Measurements from ENCODE around the gene VPS45. TPM values are rescaled to one million over a fixed set of nuclear protein-coding genes. Genes with fewer than 3 reads are reported as not detected.
A peak's percentile ranks its signal among the peaks of the same experiment; 100 is the strongest.

The VPS45 gene
- total and polyA plus RNA-seq, 2 of the 8 experiments (the other 6 are each of a cell fraction or from before 2014, with no cell fraction given), result 19.1 to 27.6 TPM

DNA sequence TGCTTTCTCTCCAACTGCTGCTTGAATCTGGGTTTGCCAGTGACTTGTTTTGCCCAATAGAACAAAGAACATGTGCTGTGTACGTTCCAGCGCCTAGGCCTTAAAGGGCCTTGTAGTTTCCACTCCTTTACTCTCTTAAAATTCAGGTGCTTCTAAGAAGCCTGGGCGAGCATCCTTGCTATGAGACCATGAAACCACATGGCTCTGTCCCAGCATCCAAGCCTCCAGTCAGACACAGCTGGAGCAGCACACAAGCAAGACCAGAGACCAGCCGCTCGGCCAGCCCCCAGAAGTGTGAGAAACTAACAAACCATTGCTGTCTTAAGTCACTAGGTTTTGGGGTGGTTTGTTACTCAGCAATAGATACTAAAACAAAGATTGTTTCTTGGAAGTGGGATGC is 97.2 kb downstream of the VPS45 start:
- Histone ChIP-seq H2BK15ac (ENCODE audit: low read length) (no peak overlapping the region; the same call in 1 of the 2 replicates), H3K36me3 (ENCODE audit: control insufficient read depth in 2 of 4, insufficient read depth in 4 of 4, low read length in 3 of 4) (peaks cover under 1 to 2% (median 2%) of the 10 kb centered on the region in 4 experiments; a peak in 3 of 8 replicates), H3K23ac (ENCODE audit: insufficient read length) (no peak overlapping the region), H3K23me2 (ENCODE audit: low read depth, low read length) (peaks cover 11% of the 10 kb centered on the region; the same call in 1 of the 2 replicates), H3K14ac (ENCODE audit: insufficient read length) (no peak overlapping the region), H3K56ac (replicated peaks; ENCODE audit: insufficient read length, low read depth, low read length) (no peak overlapping the region), H3K4me1 (replicated peaks in 1 of 4; ENCODE audit: control insufficient read depth in 3 of 4, insufficient read depth in 4 of 4, low read length in 3 of 4) (peaks cover 12 to 30% (median 20%) of the 10 kb centered on the region in 4 experiments), H3K9ac (replicated peaks in 1 of 4; ENCODE audit: extremely low read depth in 1 of 4, low read depth in 3 of 4, low read length in 3 of 4) (no peak overlapping the region), H2BK5ac (ENCODE audit: low read depth, low read length) (no peak overlapping the region), H2BK20ac (ENCODE audit: low read length) (0 out of 2 replicates have a peak overlapping the region, but pooled peaks have one; percentile 82), H3K4me3 (ENCODE audit: extremely low read depth in 1 of 4, insufficient read depth in 2 of 4, low read depth in 3 of 4, low read length in 4 of 4) (no peak overlapping the region), H3K79me2 (ENCODE audit: control insufficient read depth in 1 of 2, insufficient read depth in 2 of 2, low read length in 2 of 2) (no peaks in the 10 kb centered on the region), H4K91ac (replicated peaks; ENCODE audit: insufficient read length, low read length) (no peak overlapping the region), H3K27ac (ENCODE audit: low read depth, low read length) (no peak overlapping the region), H4K5ac (ENCODE audit: insufficient read length, low read depth, low read length) (no peak overlapping the region), H2BK12ac (ENCODE audit: low read depth, low read length) (peak overlapping the region; percentile 40; the same call in 1 of the 2 replicates), H3K18ac (ENCODE audit: extremely low read depth, low read length) (no peak overlapping the region), H3K79me1 (ENCODE audit: low read depth, low read length) (no peaks in the 10 kb centered on the region), H2AK5ac (ENCODE audit: low read depth, low read length) (no peak overlapping the region), H2AFZ (ENCODE audit: low read length) (no peak overlapping the region), H3K27me3 (replicated peaks in 1 of 4; ENCODE audit: control insufficient read depth in 3 of 4, extremely low read depth in 1 of 4, insufficient read depth in 3 of 4, low read length in 3 of 4) (no peaks in the 10 kb centered on the region), H3K4ac (replicated peaks; ENCODE audit: insufficient read length, low read depth, low read length) (no peak overlapping the region), H3K9me3 (ENCODE audit: insufficient read depth in 2 of 2, low read depth in 1 of 2, low read length in 1 of 2) (no peaks in the 10 kb centered on the region), H4K8ac (ENCODE audit: extremely low read depth, insufficient read depth, low read length) (no peak overlapping the region), H2BK120ac (replicated peaks; ENCODE audit: low read depth, low read length) (no peak overlapping the region), H4K20me1 (replicated peaks in 1 of 2; ENCODE audit: control insufficient read depth in 1 of 2, insufficient read depth in 2 of 2, low read length in 2 of 2) (no peaks in the 10 kb centered on the region), H3K4me2 (ENCODE audit: insufficient read depth in 1 of 2, low read depth in 2 of 2, low read length in 2 of 2) (no peak overlapping the region)
- 92% methylated on average over 5 of the region's 5 CpGs; no CpG with 5 or more reads in 1 of the 2 experiments for WGBS, 2 experiments (ENCODE audit: extremely low coverage in 1 of 2, insufficient coverage in 1 of 2, insufficient read length in 1 of 2, insufficient replicate concordance in 2 of 2, low coverage in 1 of 2, low lambda C conversion rate in 2 of 2, missing lambda C conversion rate in 1 of 2)
- FAIRE-seq (no peak), DNase-seq (ENCODE audit: low read depth in 1 of 2, low spot score in 2 of 2) (no peak)
- ChIA-PET CTCF (ENCODE audit: partially characterized antibody) (interaction anchor here (1.2 to 2.8 kb wide), 9 partner anchors 12 to 101 kb away, joined by 3 to 14 read pairs (median 6); partner anchors contain the start of gene PLEKHO1), POLR2A (ENCODE audit: partially characterized antibody) (interaction anchor here (0.8 to 7.3 kb wide), 7 partner anchors 12 to 278 kb away, joined by 3 to 87 read pairs (median 7); partner anchors contain the start of gene PLEKHO1)
- TF ChIP-seq TEAD4 (IDR thresholded peaks at IDR 0.05; ENCODE audit: low read depth, low read length), result no peak
- TF ChIP-seq RBBP5 (IDR thresholded peaks at IDR 0.05; ENCODE audit: borderline replicate concordance, low read depth, low read length), result no peak
- no peak for TF ChIP-seq CHD1 (IDR thresholded peaks at IDR 0.05; ENCODE audit: low read depth, low read length)
- no peak for TF ChIP-seq BCL11A (IDR thresholded peaks at IDR 0.05; ENCODE audit: low read depth in 2 of 2, low read length in 2 of 2)
- TF ChIP-seq CREB1 (IDR thresholded peaks at IDR 0.05), result no peak
- TF ChIP-seq SIN3A (conservative IDR thresholded peaks at IDR 0.05 in 1 of 2, IDR thresholded peaks at IDR 0.05 in 1 of 2; ENCODE audit: low read depth in 1 of 2, low read length in 2 of 2), result no peak
- TF ChIP-seq EGR1 (IDR thresholded peaks at IDR 0.05; ENCODE audit: borderline replicate concordance, low read depth, low read length), result no peak
- TF ChIP-seq TAF1 (IDR thresholded peaks at IDR 0.05; ENCODE audit: low read depth, low read length), result no peak
- TF ChIP-seq, protein P1, sequence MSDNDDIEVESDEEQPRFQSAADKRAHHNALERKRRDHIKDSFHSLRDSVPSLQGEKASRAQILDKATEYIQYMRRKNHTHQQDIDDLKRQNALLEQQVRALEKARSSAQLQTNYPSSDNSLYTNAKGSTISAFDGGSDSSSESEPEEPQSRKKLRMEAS (IDR thresholded peaks at IDR 0.05), result no peak
- no peak for TF ChIP-seq TCF12 (IDR thresholded peaks at IDR 0.05; ENCODE audit: low read depth, low read length)
- no peak for TF ChIP-seq ZNF274 (IDR thresholded peaks at IDR 0.05; ENCODE audit: borderline replicate concordance, extremely low read depth, low read length)
- TF ChIP-seq EZH2 (IDR thresholded peaks at IDR 0.05; ENCODE audit: low read depth, low read length, severe bottlenecking), result no peak
- TF ChIP-seq SP4 (IDR thresholded peaks at IDR 0.05; ENCODE audit: low read length), result no peak
- TF ChIP-seq NRF1 (IDR thresholded peaks at IDR 0.05; ENCODE audit: low read depth, low read length), result no peak
- no peak for TF ChIP-seq SP1 (IDR thresholded peaks at IDR 0.05; ENCODE audit: low read depth, low read length)

Measured in H1 (cell line).